GM19455 (cell line): Measurements from ENCODE around the gene MEGF10.

ENCODE experiments used
- ATAC-seq: cut with Tn5 transposase; IDR thresholded peaks from one replicate; pipeline ENCODE4 v1.9.1; 2021; ENCODE audit not compliant: unreplicated experiment

The MEGF10 gene

DNA sequence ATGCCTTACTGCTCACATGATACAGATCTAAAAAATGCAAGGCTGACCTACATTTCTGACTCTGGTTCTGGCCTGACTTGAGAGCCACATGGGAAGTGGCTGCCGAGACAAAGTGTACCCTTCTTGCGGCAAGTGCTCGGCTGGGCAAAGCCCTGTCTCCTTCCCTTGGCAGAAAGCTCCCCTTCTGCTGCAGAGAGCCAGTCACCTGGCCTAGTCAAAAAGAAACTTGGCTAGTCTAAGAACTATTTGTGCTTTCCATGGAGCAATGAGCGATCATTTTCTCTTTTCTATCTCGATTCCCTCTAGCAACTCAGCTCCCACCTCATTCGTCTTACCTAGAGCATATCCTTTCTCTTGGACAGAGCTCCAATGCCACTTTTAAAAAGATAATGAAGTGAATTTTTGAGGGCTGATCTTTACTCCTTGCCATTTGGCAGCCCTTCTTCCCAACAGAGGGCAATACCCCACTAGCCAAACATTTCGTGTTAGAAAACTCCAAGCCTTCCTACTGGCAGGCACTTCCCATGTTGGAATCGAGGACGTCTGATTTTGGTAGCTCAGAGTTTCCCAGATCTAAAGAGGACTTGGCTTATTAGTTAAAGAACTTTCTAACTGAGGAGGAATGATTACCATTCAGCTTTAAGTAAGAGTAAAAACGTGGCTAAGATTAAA, 118.8 kb downstream of the MEGF10 start:
- no peak for ATAC-seq

GRCh38 chr5:127409921-127410675, 119.5 kb downstream of the MEGF10 start:
- no peak for ATAC-seq

GRCh38 chr5:127410959-127411358, 120.4 kb downstream of the MEGF10 start:
- peak; percentile 55 for ATAC-seq

- peak; percentile 11 for ATAC-seq
These were observed 120.8 kb downstream of the MEGF10 start for GRCh38 chr5:127411381-127411780.

DNA sequence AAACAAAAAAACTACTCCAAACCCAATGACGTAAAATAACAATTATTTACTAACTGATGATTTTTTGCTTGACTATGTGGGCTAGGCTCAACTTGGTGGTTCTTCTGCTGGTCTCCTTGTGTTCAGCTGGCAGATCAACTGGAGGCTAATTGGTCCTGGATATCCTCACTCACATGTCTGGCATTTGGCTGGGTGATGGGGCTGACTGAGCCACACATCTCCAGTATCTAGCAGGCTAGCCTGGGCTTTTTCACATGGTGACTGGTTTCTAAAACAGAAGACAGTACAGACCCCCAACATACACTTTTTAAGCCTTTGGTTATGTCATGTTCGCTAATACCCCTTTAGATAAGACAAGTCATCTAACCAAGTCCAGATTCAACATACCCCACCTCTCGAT, 122.1 kb downstream of the MEGF10 start:
- ATAC-seq, result no peak

GRCh38 chr5:127415034-127415433, 124.4 kb downstream of the MEGF10 start:
- ATAC-seq, result no peak

DNA sequence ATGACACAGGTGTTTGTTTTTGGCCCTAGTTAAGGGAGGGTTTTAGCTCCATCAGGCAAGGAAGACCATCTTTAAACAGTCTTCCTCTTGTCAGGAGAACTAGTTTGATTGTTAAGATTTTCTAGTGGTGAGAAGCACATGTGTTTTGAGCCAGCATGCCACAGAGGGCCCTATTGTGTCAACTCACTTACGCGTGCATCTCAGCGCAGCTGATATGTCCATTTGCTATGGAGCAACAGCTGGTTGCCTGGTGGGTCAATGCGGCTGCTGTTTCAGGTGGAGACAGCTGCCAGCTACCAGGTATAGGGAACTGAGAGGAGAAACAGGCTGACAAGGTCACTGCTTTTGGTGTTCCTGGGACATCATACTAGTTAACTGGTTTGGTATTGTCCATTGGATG, 126.3 kb downstream of the MEGF10 start:
- ATAC-seq, result no peak

DNA sequence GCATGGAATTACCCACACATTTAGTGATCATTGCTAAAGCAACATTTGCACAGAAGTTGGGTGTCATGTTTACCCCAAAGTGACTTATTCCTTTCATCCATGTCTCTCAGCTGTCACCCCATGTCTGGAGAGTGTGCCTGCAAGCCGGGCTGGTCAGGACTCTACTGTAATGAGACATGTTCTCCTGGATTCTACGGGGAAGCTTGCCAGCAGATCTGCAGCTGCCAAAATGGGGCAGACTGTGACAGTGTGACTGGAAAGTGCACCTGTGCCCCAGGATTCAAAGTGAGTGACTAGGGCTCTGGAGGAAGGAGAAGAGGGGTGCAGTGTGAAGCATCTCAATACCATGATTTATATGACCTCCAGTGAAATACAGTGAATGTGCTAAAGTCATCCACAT, 126.9 kb downstream of the MEGF10 start:
- ATAC-seq, result no peak

GRCh38 chr5:127418367-127418766, 127.8 kb downstream of the MEGF10 start:
- ATAC-seq, result no peak

DNA sequence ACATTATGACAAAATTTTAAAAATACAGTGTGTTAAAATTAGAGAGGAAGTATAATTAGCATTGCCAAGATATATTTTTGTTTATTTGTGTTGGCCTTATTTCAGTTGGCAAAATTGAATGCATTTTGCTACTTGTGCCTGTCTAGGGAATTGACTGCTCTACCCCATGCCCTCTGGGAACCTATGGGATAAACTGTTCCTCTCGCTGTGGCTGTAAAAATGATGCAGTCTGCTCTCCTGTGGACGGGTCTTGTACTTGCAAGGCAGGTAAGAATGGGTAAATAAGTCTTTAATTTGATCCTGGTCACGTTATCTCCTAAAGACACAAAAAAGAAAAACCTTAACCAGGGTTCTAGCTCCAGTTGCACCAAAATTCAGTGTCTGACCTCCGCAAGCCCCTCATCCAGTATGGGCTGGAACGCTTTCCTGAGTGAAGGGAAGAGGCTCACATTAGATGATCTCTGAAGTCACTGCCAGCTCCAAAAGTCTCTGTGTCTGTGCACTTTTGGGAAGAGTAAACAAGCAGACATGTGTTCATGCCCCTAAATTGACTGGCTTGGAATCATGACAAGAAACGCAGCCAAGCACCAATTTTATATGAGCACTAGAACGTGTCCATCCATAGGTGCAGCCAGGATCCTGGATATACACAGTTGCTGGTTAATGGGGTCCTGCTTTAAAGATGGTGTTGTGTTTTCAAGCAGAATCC, 128.5 kb downstream of the MEGF10 start:
- ATAC-seq, result no peak

GRCh38 chr5:127419683-127420257, 129.2 kb downstream of the MEGF10 start:
- ATAC-seq, result no peak

GRCh38 chr5:127420758-127421157, 130.2 kb downstream of the MEGF10 start:
- no peak for ATAC-seq

DNA sequence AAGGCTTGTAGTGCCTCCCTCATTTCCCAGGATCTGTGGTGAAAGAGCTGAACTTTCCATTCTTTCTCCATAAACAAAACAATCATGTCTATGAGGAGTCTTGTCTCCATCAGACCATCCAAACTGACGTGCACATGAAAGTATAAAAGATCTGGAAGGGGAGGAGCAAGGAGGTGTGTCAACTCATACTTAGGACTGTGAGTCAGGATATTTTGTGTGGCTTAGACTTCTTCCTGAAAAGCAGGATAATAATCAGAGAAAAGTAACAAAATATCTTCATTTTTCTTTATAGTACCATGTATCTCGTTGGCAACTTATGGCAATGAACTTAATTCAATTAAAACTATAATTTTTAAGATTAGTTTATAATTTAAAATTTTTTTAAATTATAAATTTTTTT, 130.9 kb downstream of the MEGF10 start:
- no peak for ATAC-seq

GRCh38 chr5:127423173-127423798, 132.7 kb downstream of the MEGF10 start:
- peak; percentile 66 for ATAC-seq

DNA sequence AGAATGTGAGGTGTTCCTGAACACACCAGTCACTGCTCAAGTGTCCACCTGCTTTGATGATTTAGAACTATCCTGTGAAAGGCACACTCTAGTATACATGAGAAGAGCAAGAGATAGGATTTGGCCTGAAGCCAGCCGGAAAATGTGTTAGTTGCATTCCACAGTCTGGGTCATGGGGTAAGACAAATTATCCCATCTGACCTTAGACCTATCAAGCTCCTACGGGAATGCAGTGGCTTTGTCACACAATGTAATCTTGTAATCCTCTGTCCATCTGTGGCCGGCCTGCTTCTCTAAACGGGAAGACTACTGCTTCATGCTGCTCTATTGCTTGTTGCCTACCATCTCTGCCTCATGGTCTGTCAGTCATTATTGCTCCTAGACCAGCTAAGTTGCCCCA, 134.4 kb downstream of the MEGF10 start:
- ATAC-seq, result no peak

DNA sequence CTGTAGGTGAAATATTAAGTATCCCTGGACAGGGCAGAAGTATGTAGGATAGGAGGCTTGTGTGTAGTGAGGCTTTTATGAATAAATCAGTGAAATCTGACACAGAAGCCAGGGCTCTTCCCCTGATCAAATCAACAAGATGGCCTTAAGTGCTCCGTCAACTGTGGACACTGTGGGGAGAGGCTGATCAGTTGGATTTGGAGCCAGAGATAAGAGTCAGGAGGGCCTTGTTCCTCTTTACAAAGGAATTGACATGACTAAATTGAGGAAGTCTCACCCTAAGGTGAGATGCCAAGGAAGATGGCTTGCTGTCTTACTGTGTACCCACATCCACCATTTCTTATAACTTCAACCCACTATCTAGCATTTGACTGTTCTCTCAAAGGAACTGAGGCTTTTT, 135.3 kb downstream of the MEGF10 start:
- ATAC-seq, result no peak

DNA sequence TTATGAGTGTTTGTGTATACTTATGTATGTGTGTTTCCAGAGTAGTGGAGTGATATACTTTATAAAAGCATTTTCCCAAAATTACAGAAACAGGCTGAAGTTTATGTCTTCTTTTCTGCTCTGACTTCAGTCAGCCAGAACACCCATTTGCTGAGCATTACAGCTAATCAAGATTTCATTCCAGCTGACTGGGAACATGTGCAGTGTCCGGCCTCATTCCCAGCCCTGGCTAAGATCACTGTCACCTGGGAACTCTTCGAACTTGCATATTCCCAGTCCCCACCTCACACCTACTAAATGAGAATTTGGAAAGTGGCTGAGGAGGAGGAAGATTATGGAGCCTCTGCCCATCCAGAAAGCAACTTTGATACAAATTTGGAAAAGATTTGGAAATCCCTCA, 136.1 kb downstream of the MEGF10 start:
- ATAC-seq, result no peak

DNA sequence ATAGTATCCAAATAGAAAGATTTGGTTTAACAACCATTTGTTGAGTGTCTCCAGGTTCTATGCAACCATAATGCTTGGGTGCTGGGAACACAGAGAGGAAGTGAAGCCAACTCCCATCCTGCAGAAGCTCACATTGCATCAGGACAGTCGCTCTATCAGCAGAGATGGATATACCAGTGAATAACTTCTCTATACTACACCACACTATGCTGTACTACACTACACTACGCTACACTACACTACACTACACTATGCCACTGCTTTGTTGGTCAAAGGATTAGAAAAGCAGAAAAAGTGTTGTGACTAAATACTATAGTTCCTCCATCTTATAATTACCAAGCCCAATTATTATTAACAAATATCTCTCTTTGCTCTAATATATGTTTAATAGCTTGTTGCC, 137.7 kb downstream of the MEGF10 start:
- no peak for ATAC-seq

- no peak for ATAC-seq
These were observed 138.2 kb downstream of the MEGF10 start for GRCh38 chr5:127428748-127429147.

GRCh38 chr5:127429928-127430327, 139.3 kb downstream of the MEGF10 start:
- no peak for ATAC-seq

DNA sequence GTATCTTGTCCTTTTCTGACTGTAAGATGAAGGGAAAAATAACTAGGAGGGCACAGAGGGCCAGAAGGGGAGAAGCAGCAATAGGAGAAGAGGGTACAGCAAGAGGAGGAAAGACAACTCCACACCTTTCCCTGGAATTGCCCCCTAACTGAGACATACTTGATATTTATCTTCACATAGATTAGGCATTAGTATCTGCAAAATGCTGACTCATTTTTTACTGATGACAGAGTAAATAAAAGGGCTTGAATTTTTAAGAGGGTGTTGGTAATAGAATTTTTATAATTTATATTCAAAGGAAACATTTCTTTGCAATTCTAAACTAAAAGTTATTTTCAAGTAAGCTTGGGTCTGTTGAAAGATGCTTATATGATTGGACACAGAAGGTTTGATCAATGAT, 140.0 kb downstream of the MEGF10 start:
- no peak for ATAC-seq
